ENCODE results near the gene ZFP36L2. TPM values are rescaled to one million over a fixed set of nuclear protein-coding genes. Genes with fewer than 3 reads are reported as not detected.

Gene ZFP36L2
- total and polyA plus RNA-seq, 9 of the 15 experiments (the other 6 are each of a cell fraction or from before 2014, with no cell fraction given) = 4.1 to 60.6 (median 20.3) TPM

GRCh38 chr2:43190311-43191052, 35.9 kb downstream of the ZFP36L2 start (continued):
- TF ChIP-seq BDP1 (IDR thresholded peaks at IDR 0.05; ENCODE audit: insufficient read depth, insufficient read length) = no peak
- no peak for TF ChIP-seq ZNF780A (CRISPR knock-in tag; IDR thresholded peaks at IDR 0.05)
- TF ChIP-seq ETS2 (tag; IDR thresholded peaks at IDR 0.05; ENCODE audit: borderline replicate concordance, poor library complexity, severe bottlenecking) = no peak
- TF ChIP-seq NCOA4 (IDR thresholded peaks at IDR 0.05; ENCODE audit: partially characterized antibody) = peak; percentile 41
- TF ChIP-seq ZNF212 (CRISPR knock-in tag; IDR thresholded peaks at IDR 0.05) = peak; percentile 6; the same call in 1 of the 2 replicates
- no peak for TF ChIP-seq SREBF1 (IDR thresholded peaks at IDR 0.05; ENCODE audit: borderline replicate concordance, low read depth, low read length)
- 0 out of 2 replicates have a peak, but pooled peaks have one; percentile 24 for TF ChIP-seq ZNF384 (IDR thresholded peaks at IDR 0.05; ENCODE audit: low read depth, low read length)
- TF ChIP-seq ZBTB43 (CRISPR knock-in tag; IDR thresholded peaks at IDR 0.05) = no peak
- no peak for TF ChIP-seq NKRF (IDR thresholded peaks at IDR 0.05; ENCODE audit: borderline replicate concordance)
- no peak for TF ChIP-seq KAT7 (CRISPR knock-in tag; IDR thresholded peaks at IDR 0.05; ENCODE audit: borderline replicate concordance)
- TF ChIP-seq ZNF274 (IDR thresholded peaks at IDR 0.05; ENCODE audit: borderline replicate concordance, low read depth, low read length) = no peak
- TF ChIP-seq DDX20 (tag; IDR thresholded peaks at IDR 0.05; ENCODE audit: low read depth) = no peak
- peak; percentile 17 to 73; a peak in 2 of 4 replicates for TF ChIP-seq TEAD1 (CRISPR knock-in tag; IDR thresholded peaks at IDR 0.05)
- peak; percentile 66; the same call in 1 of the 2 replicates for TF ChIP-seq PML (IDR thresholded peaks at IDR 0.05; ENCODE audit: low read length)
- TF ChIP-seq RFX1 (IDR thresholded peaks at IDR 0.05) = no peak
- no peak for TF ChIP-seq C11orf30 (IDR thresholded peaks at IDR 0.05; ENCODE audit: low read depth)
- TF ChIP-seq ARID2 (IDR thresholded peaks at IDR 0.05) = no peak
- TF ChIP-seq KAT2B (IDR thresholded peaks at IDR 0.05; ENCODE audit: low read depth, low read length) = no peak
- no peak for TF ChIP-seq ATF7 (IDR thresholded peaks at IDR 0.05)
- no peak for TF ChIP-seq RAD51 (IDR thresholded peaks at IDR 0.05; ENCODE audit: borderline replicate concordance, low read depth)
- no peak for TF ChIP-seq SIN3A (IDR thresholded peaks at IDR 0.05; ENCODE audit: borderline replicate concordance in 2 of 2, control insufficient read depth in 1 of 2, low read depth in 2 of 2, low read length in 2 of 2)
- TF ChIP-seq PURB (CRISPR knock-in tag; IDR thresholded peaks at IDR 0.05; ENCODE audit: low read depth) = no peak
- no peak for TF ChIP-seq DLX4 (CRISPR knock-in tag; IDR thresholded peaks at IDR 0.05)
- no peak for TF ChIP-seq RBM15 (IDR thresholded peaks at IDR 0.05; ENCODE audit: insufficient read depth, low read length)
- TF ChIP-seq TCF3 (CRISPR knock-in tag; IDR thresholded peaks at IDR 0.05) = peak; percentile 97

All from K562 (cell line).